ENCODE results near the gene AGAP2.

DNA sequence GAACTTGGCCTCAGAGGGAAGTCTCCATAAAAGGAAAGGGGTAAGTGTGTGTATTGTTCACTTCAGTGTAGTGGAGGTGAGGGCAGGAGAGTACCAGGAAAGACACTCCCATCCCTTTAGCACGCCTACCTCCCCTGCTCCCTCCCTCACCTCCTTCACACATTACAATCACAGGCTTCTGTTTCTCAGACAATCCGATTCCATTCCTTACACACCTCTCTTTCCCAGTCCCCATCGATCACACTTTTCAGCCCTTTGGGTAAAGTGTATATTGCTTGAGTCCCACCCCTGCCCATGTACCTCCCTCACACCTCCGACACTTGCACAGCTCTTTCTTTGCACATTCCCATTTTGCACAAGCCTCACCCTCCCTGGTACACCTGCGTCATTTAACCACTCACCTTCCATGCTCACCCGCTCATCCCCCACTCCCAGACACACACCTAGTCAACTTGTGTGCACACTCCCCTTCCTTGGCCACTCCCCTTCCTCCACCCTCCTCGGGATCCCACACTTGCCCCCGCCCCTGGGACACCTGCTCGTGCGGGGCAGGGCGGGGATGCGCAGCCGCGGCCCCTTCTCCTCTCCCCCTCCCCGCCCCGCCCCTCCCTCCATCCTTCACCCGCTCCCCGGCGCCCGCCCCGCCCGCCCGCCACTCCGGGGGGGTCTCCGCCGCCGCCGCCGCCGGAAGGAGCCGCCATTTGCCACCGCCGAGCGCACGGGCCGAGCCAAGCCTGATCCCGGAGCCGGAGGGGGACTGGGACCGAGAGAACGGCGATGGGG lies 16.1 kb upstream of the AGAP2 start, which contains the start of gene MARCHF9:
- TF ChIP-seq POLR2A (IDR thresholded peaks at IDR 0.05; ENCODE audit: low read depth, low read length) (no peak), POLR2AphosphoS5 (IDR thresholded peaks at IDR 0.05; ENCODE audit: low read depth, low read length) (no peak), TAF1 (IDR thresholded peaks at IDR 0.05; ENCODE audit: borderline replicate concordance, low read depth, low read length) (no peak)

Data from GM12892 (cell line).